ENCODE data around the gene FAM3C.

DNA sequence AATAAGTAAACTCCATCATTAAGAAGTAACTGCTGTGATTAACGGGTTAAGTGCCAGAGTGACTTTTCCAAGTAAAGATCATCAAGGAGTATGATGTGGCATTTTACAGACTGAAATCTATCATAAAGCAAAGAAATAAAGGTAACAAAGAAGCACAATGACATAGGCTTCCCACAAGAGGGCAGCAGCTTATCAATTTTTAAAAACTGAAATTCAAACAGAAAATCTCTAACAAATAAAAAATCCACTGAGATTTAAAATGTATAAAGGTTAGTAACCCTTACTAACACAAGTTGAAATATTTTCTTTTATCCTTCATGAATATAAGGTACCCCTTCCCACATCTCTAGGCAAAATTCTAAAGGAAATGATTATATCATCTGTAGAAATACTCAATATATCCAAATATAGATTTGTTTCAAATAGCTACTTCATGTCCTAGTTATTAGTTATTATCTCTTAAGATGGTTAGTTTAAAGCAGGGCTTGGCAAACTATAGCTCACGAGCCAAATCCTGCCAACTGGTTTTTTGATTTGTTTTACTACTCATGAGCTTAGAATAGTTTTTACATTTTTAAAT lies 29.2 kb downstream of the FAM3C start:
- TF ChIP-seq EZH2 (optimal IDR thresholded peaks at IDR 0.05; ENCODE audit: low read depth, low read length) (no peak), EZH2phosphoT487 (IDR thresholded peaks at IDR 0.05; ENCODE audit: low read length) (no peak)
- TF ChIP-seq, protein P1, sequence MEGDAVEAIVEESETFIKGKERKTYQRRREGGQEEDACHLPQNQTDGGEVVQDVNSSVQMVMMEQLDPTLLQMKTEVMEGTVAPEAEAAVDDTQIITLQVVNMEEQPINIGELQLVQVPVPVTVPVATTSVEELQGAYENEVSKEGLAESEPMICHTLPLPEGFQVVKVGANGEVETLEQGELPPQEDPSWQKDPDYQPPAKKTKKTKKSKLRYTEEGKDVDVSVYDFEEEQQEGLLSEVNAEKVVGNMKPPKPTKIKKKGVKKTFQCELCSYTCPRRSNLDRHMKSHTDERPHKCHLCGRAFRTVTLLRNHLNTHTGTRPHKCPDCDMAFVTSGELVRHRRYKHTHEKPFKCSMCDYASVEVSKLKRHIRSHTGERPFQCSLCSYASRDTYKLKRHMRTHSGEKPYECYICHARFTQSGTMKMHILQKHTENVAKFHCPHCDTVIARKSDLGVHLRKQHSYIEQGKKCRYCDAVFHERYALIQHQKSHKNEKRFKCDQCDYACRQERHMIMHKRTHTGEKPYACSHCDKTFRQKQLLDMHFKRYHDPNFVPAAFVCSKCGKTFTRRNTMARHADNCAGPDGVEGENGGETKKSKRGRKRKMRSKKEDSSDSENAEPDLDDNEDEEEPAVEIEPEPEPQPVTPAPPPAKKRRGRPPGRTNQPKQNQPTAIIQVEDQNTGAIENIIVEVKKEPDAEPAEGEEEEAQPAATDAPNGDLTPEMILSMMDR (IDR thresholded peaks at IDR 0.05; ENCODE audit: low read length): peak; percentile 90

Measured in MM.1S (cell line).